HTERT RPE-1 (cell line): ENCODE measurements around the gene TMCC1.
"Not testable (repeated sequence)": the region's sequence is repeated elsewhere in the genome, so short reads cannot be mapped to it uniquely, and the experiment has no call there.

Source experiments
- in situ Hi-C: fragments of 300-500 bp; cut with MboI; formaldehyde crosslinking; loops from 4 replicates; pipeline ENCODE4 v1.14.3; 2020; ENCODE audit warnings: low sequenced_read_pairs

Gene TMCC1

GRCh38 chr3:129892857-129893580, 492 bp downstream of the TMCC1 start:
- in situ Hi-C loops, result no loop called here

GRCh38 chr3:129892486-129892856, 1.0 kb downstream of the TMCC1 start:
- in situ Hi-C loops, result no loop called here

- in situ Hi-C loops, result no loop called here
These were observed 2.6 kb downstream of the TMCC1 start for GRCh38 chr3:129890891-129891290.

- in situ Hi-C loops, result no loop called here
These were observed 3.4 kb downstream of the TMCC1 start for GRCh38 chr3:129890125-129890524.

- in situ Hi-C loops, result no loop called here
These were observed 4.7 kb downstream of the TMCC1 start for GRCh38 chr3:129888771-129889170.

GRCh38 chr3:129881261-129881660, 12.2 kb downstream of the TMCC1 start:
- in situ Hi-C loops, result no loop called here

- in situ Hi-C loops, result no loop called here
These were observed 15.2 kb downstream of the TMCC1 start for GRCh38 chr3:129878355-129878754.

- in situ Hi-C loops, result not testable (repeated sequence)
These were observed 19.0 kb downstream of the TMCC1 start for GRCh38 chr3:129874479-129874878.

- in situ Hi-C loops, result no loop called here
These were observed 24.6 kb downstream of the TMCC1 start for GRCh38 chr3:129868912-129869311.

- in situ Hi-C loops, result no loop called here
These were observed 25.9 kb downstream of the TMCC1 start for GRCh38 chr3:129867506-129868124.

- in situ Hi-C loops, result no loop called here
These were observed 27.7 kb downstream of the TMCC1 start for GRCh38 chr3:129865806-129866205.

GRCh38 chr3:129864519-129864918, 29.0 kb downstream of the TMCC1 start:
- in situ Hi-C loops, result no loop called here

- in situ Hi-C loops, result no loop called here
These were observed 34.2 kb downstream of the TMCC1 start for GRCh38 chr3:129859272-129859671.

- in situ Hi-C loops, result no loop called here
These were observed 35.6 kb downstream of the TMCC1 start for GRCh38 chr3:129857899-129858298.

- in situ Hi-C loops, result not testable (repeated sequence)
These were observed 36.7 kb downstream of the TMCC1 start for GRCh38 chr3:129856790-129857189.

GRCh38 chr3:129855832-129856419, 37.6 kb downstream of the TMCC1 start:
- in situ Hi-C loops, result no loop called here

- in situ Hi-C loops, result no loop called here
These were observed 38.2 kb downstream of the TMCC1 start for GRCh38 chr3:129855170-129855831.

- in situ Hi-C loops, result no loop called here
These were observed 39.1 kb downstream of the TMCC1 start for GRCh38 chr3:129854460-129854859.

- in situ Hi-C loops, result no loop called here
These were observed 47.6 kb downstream of the TMCC1 start for GRCh38 chr3:129845956-129846355.

GRCh38 chr3:129840707-129841360, 52.7 kb downstream of the TMCC1 start:
- in situ Hi-C loops, result no loop called here

GRCh38 chr3:129838086-129838485, 55.4 kb downstream of the TMCC1 start:
- in situ Hi-C loops, result no loop called here
